GM19438 (cell line): ENCODE results near the gene ABCF3.
A peak's percentile ranks its signal among the peaks of the same experiment; 100 is the strongest.
"Not testable (repeated sequence)": the region's sequence is repeated elsewhere in the genome, so short reads cannot be mapped to it uniquely, and the experiment has no call there.

Experiments used
- ATAC-seq: cut with Tn5 transposase; IDR thresholded peaks from one replicate; pipeline ENCODE4 v1.9.1; 2021; ENCODE audit warnings: low read depth; ENCODE audit not compliant: unreplicated experiment

The ABCF3 gene

GRCh38 chr3:184186184-184186901 lies at the start of gene ABCF3:
ABCF3 (plus strand) TSS chr3:184186199; CDS start chr3:184186208, 9 bp downstream.
- peak; percentile 23 for ATAC-seq

GRCh38 chr3:184140436-184140835 lies 45.6 kb upstream of the ABCF3 start:
- no peak for ATAC-seq

GRCh38 chr3:184142199-184142598 lies 43.8 kb upstream of the ABCF3 start:
- no peak for ATAC-seq

- no peak for ATAC-seq
Observed at GRCh38 chr3:184143327-184143726, 42.7 kb upstream of the ABCF3 start.

GRCh38 chr3:184144505-184144904 lies 41.5 kb upstream of the ABCF3 start:
- no peak for ATAC-seq

- ATAC-seq: no peak
Observed at GRCh38 chr3:184145111-184145524, 40.9 kb upstream of the ABCF3 start.

GRCh38 chr3:184145751-184146270 lies 40.2 kb upstream of the ABCF3 start:
- ATAC-seq: no peak

GRCh38 chr3:184148076-184148475 lies 37.9 kb upstream of the ABCF3 start:
- no peak for ATAC-seq

- no peak for ATAC-seq
Observed at GRCh38 chr3:184149123-184149522, 36.9 kb upstream of the ABCF3 start.

GRCh38 chr3:184149770-184150169 lies 36.2 kb upstream of the ABCF3 start:
- not testable (repeated sequence) for ATAC-seq

- ATAC-seq: peak; percentile 66
Observed at GRCh38 chr3:184154885-184155643, 30.9 kb upstream of the ABCF3 start, which contains the start of gene DVL3. DVL3 (plus strand) TSS chr3:184155377; CDS start chr3:184155636, 259 bp downstream.

- peak; percentile 32 for ATAC-seq
Observed at GRCh38 chr3:184155644-184156521, 30.1 kb upstream of the ABCF3 start.

GRCh38 chr3:184156522-184156955 lies 29.5 kb upstream of the ABCF3 start:
- ATAC-seq: no peak

- no peak for ATAC-seq
Observed at GRCh38 chr3:184157206-184157605, 28.8 kb upstream of the ABCF3 start.

- no peak for ATAC-seq
Observed at GRCh38 chr3:184158404-184158803, 27.6 kb upstream of the ABCF3 start.

- ATAC-seq: no peak
Observed at GRCh38 chr3:184160456-184160855, 25.5 kb upstream of the ABCF3 start.

GRCh38 chr3:184162571-184163070 lies 23.4 kb upstream of the ABCF3 start:
- ATAC-seq: not testable (repeated sequence)

GRCh38 chr3:184164648-184165330 lies 21.2 kb upstream of the ABCF3 start:
- no peak for ATAC-seq

- ATAC-seq: no peak
Observed at GRCh38 chr3:184165543-184165942, 20.5 kb upstream of the ABCF3 start.

- ATAC-seq: no peak
Observed at GRCh38 chr3:184166671-184167070, 19.3 kb upstream of the ABCF3 start.
